HFF-Myc (cell line): ENCODE data around the gene MRGPRX2.

Experiments used
- DNase-seq: peaks from one replicate; pipeline ENCODE4 v3.0.0-alpha.2; 2011; ENCODE audit warnings: low read depth; ENCODE audit errors: extremely low read depth
- H3K4me3 ChIP-seq: replicated peaks from 2 replicates; pipeline ENCODE4 v1.5.1; 2011; ENCODE audit warnings: low read depth, mild to moderate bottlenecking, control low read depth, low read length
- CTCF ChIP-seq: IDR thresholded peaks from 2 replicates; pipeline ENCODE4 v1.5.1; 2012; ENCODE audit warnings: mild to moderate bottlenecking, low read depth, low read length, control low read depth; ENCODE audit errors: missing control alignments

MRGPRX2 gene

GRCh38 chr11:19060629-19061028 lies at the start of gene MRGPRX2:
TSS of gene MRGPRX2 (minus strand) at chr11:19060717. CDS start at chr11:19056402, 4,315 bp downstream.
- DNase-seq, result no peak
- H3K4me3 ChIP-seq, result no peak within 1 kb of the TSS
- TF ChIP-seq CTCF, result no peak

GRCh38 chr11:19110295-19110694 lies 49.8 kb upstream of the MRGPRX2 start:
- TF ChIP-seq CTCF, result no peak
- DNase-seq, result no peak

GRCh38 chr11:19107125-19107524 lies 46.6 kb upstream of the MRGPRX2 start:
- H3K4me3 ChIP-seq, result no peak overlapping the region
- no peak for TF ChIP-seq CTCF
- DNase-seq, result no peak

More at GRCh38 chr11:19110295-19110694, 49.8 kb upstream of the MRGPRX2 start:
- no peak overlapping the region for H3K4me3 ChIP-seq

- no peak overlapping the region for H3K4me3 ChIP-seq
- TF ChIP-seq CTCF, result no peak
- no peak for DNase-seq
Observed at GRCh38 chr11:19105011-19105410, 44.5 kb upstream of the MRGPRX2 start.

- TF ChIP-seq CTCF, result no peak
- no peak overlapping the region for H3K4me3 ChIP-seq
- DNase-seq, result no peak
Observed at GRCh38 chr11:19102521-19102900, 42.0 kb upstream of the MRGPRX2 start.

- DNase-seq, result no peak
- H3K4me3 ChIP-seq, result no peak overlapping the region
- TF ChIP-seq CTCF, result no peak
Observed at GRCh38 chr11:19101796-19102520, 41.4 kb upstream of the MRGPRX2 start.

GRCh38 chr11:19100885-19101284 lies 40.4 kb upstream of the MRGPRX2 start:
- DNase-seq, result no peak
- no peak for TF ChIP-seq CTCF
- H3K4me3 ChIP-seq, result no peak overlapping the region
